Neuronal stem cell (in vitro differentiated cells): Measurements from ENCODE around the gene FOXN3.

Experiments
- DNase-seq: peaks from one replicate; pipeline ENCODE4 v3.0.0-alpha.2; 2013; ENCODE audit warnings: low spot score
- H2AFZ ChIP-seq: one replicate; pipeline ENCODE4 v1.6.1; 2013; ENCODE audit warnings: mild to moderate bottlenecking, low read length, inconsistent platforms
- H2AK5ac ChIP-seq: 2 replicates; pipeline ENCODE4 v1.6.1; 2013; ENCODE audit warnings: low read depth, mild to moderate bottlenecking, inconsistent platforms, low read length, moderate library complexity, mixed read lengths
- H2BK120ac ChIP-seq: 2 replicates; pipeline ENCODE4 v1.6.1; 2013; ENCODE audit warnings: low read depth, mild to moderate bottlenecking, inconsistent platforms, low read length, moderate library complexity, mixed read lengths
- H2BK12ac ChIP-seq: one replicate; pipeline ENCODE4 v1.6.1; 2013; ENCODE audit warnings: low read length, inconsistent platforms
- H2BK15ac ChIP-seq: 2 replicates; pipeline ENCODE4 v1.6.1; 2013; ENCODE audit warnings: mild to moderate bottlenecking, low read length, inconsistent platforms, mixed read lengths
- H2BK5ac ChIP-seq: one replicate; pipeline ENCODE4 v1.6.1; 2013; ENCODE audit warnings: inconsistent platforms, mild to moderate bottlenecking, low read length, moderate library complexity
- H3K14ac ChIP-seq: one replicate; pipeline ENCODE4 v1.6.1; 2013; ENCODE audit warnings: low read length, inconsistent platforms
- H3K18ac ChIP-seq: 2 replicates; pipeline ENCODE4 v1.6.1; 2013; ENCODE audit warnings: low read length, inconsistent platforms
- H3K23ac ChIP-seq: 2 replicates; pipeline ENCODE4 v1.6.1; 2013; ENCODE audit warnings: low read depth, mild to moderate bottlenecking, mixed read lengths, low read length, inconsistent platforms; ENCODE audit not compliant: poor library complexity
- H3K27ac ChIP-seq: replicated peaks from 3 replicates; pipeline ENCODE4 v1.5.1; 2013; ENCODE audit warnings: low read length, inconsistent platforms
- H3K27me3 ChIP-seq, 3 experiments: 2 replicates each; pipeline ENCODE4 v1.6.1; 2013; ENCODE audit warnings: low read length in 3 of 3, mild to moderate bottlenecking in 2 of 3, inconsistent platforms in 1 of 3, low read depth in 1 of 3, mixed read lengths in 1 of 3, moderate library complexity in 1 of 3; ENCODE audit not compliant: control insufficient read depth in 3 of 3, insufficient read depth in 3 of 3
- H3K36me3 ChIP-seq, 2 donors: replicated peaks in 1 of 2; 2 replicates each; pipeline ENCODE4 v1.6.1; 2013; ENCODE audit warnings: low read length in 2 of 2; ENCODE audit not compliant: control insufficient read depth in 2 of 2, insufficient read depth in 2 of 2
- H3K4ac ChIP-seq: 2 replicates; pipeline ENCODE4 v1.6.1; 2013; ENCODE audit warnings: inconsistent platforms, mild to moderate bottlenecking, low read length, moderate library complexity
- H3K4me1 ChIP-seq, 2 donors: 1 replicate in 1 of 2; 2 replicates in 1 of 2; pipeline ENCODE4 v1.6.1; 2013; ENCODE audit warnings: low read length in 2 of 2, low read depth in 1 of 2; ENCODE audit not compliant: control insufficient read depth in 2 of 2, insufficient read depth in 1 of 2
- H3K4me2 ChIP-seq: one replicate; pipeline ENCODE4 v1.6.1; 2013; ENCODE audit warnings: mild to moderate bottlenecking, low read length, inconsistent platforms; ENCODE audit not compliant: insufficient read depth, poor library complexity, severe bottlenecking
- H3K4me3 ChIP-seq, 2 donors: 2 replicates each; pipeline ENCODE4 v1.5.1; 2013; ENCODE audit warnings: low read length in 2 of 2, mild to moderate bottlenecking in 2 of 2, inconsistent platforms in 1 of 2, moderate library complexity in 1 of 2
- H3K79me1 ChIP-seq: one replicate; pipeline ENCODE4 v1.6.1; 2013; ENCODE audit warnings: low read depth, mild to moderate bottlenecking, inconsistent platforms, low read length, moderate library complexity
- H3K9ac ChIP-seq: one replicate; pipeline ENCODE4 v1.6.1; 2013; ENCODE audit warnings: mild to moderate bottlenecking, low read depth, low read length, inconsistent platforms; ENCODE audit not compliant: poor library complexity
- H3K9me3 ChIP-seq, 2 donors: replicated peaks in 1 of 2; 2 replicates each; pipeline versions ENCODE3 to v1.6.1; 2013; ENCODE audit warnings: low read length in 2 of 2, mild to moderate bottlenecking in 2 of 2, inconsistent platforms in 1 of 2, low read depth in 1 of 2, mixed read lengths in 1 of 2, moderate library complexity in 1 of 2; ENCODE audit not compliant: control insufficient read depth in 2 of 2, insufficient read depth in 1 of 2
- H4K8ac ChIP-seq: one replicate; pipeline ENCODE4 v1.6.1; 2013; ENCODE audit warnings: low read depth, mild to moderate bottlenecking, inconsistent platforms, low read length, moderate library complexity
- H4K91ac ChIP-seq: one replicate; pipeline ENCODE4 v1.6.1; 2013; ENCODE audit warnings: low read length, low read depth, mild to moderate bottlenecking, inconsistent platforms; ENCODE audit not compliant: poor library complexity
- WGBS, 2 donors: extraction: QIAGEN DNeasy Blood & Tissue Kit; methylation state at CpG; one replicate each; pipeline ENCODE4 v1.1.7; 2013; ENCODE audit warnings: missing lambda C conversion rate in 2 of 2, mixed read lengths in 1 of 2; ENCODE audit not compliant: insufficient read length in 2 of 2, insufficient replicate concordance in 1 of 2; ENCODE audit errors: extremely low coverage in 2 of 2; 5-methylcytosine and 5-hydroxymethylcytosine counted together

The FOXN3 gene

DNA sequence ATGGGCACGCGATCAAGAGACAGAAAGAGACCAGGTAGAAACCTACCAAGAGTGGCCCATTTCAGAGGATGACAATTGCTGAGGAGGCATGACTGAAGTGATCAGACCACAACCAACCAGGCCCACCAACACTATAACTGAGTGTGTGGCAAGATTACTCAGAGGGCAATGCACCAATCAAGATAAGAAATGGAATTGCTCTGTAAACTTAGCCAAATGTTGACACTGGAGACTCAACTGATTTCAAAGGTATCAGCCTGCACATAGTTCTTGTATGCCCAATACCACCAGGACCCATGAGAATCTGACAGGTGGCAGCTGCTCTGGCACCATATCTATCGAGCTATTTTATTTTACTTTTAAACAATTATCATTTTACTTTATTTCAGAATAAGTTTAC is 128.9 kb downstream of the FOXN3 start:
- DNase-seq, result no peak
- Histone ChIP-seq H3K9ac (no peak overlapping the region), H3K36me3 (peaks cover 0 to 4% of the 10 kb centered on the region in 2 donors), H2AFZ (no peak overlapping the region), H2BK5ac (no peak overlapping the region), H2AK5ac (no peak overlapping the region), H4K8ac (no peak overlapping the region), H3K4ac (no peak overlapping the region), H3K4me1 (peaks cover 0 to 8% of the 10 kb centered on the region in 2 donors), H3K27me3 (peaks cover 0 to 2% (median 0%) of the 10 kb centered on the region in 3 experiments), H2BK15ac (no peak overlapping the region), H2BK12ac (no peak overlapping the region), H3K18ac (no peak overlapping the region), H3K4me2 (no peak overlapping the region), H3K9me3 (no peaks in the 10 kb centered on the region), H2BK120ac (no peak overlapping the region), H3K14ac (no peak overlapping the region), H3K27ac (no peak overlapping the region), H3K79me1 (peaks cover 2% of the 10 kb centered on the region), H4K91ac (no peak overlapping the region), H3K4me3 (no peak overlapping the region), H3K23ac (no peak overlapping the region)
- no CpG with 5 or more reads among the region's 3 CpGs for WGBS, 2 donors

DNA sequence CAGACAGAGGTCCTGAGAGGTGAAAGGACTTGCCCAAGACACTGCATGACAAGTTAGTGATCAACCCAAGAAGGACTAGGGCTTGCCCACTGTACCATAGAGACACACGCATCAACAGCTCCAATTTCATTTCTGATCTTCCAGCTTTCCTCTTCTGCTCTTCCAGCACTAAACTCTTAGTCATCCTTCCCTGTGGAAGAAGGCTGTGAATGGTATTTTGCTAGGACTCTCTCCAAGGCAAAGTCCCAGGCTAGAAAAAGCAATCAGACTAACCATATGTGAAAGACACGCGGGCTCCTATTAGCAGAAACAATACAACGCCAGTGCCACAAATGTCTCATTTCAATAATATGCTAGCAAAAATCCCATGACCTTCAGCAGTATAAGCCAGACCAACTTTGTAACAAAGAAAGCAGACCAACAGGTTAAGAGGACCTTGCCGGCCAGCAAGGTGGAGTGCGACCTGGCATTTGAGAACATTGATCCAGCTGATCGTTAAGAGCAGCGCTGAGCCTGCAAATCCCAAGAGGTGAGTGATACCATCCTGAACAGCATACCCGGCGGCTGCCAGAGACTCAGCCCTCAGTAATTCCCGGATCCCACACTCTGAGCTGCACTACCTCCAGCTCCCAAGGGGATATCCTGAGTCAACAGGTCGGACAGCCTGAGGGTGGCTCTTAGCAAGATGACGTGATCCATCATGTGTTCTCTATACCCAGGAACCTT is 132.5 kb downstream of the FOXN3 start:
- Histone ChIP-seq H3K4me3 (no peak overlapping the region), H3K36me3 (peaks cover 2 to 17% of the 10 kb centered on the region in 2 donors), H3K23ac (no peak overlapping the region), H3K4me2 (no peak overlapping the region), H2BK5ac (no peak overlapping the region), H3K14ac (no peak overlapping the region), H3K4me1 (no peaks in the 10 kb centered on the region), H4K91ac (no peak overlapping the region), H2BK12ac (no peak overlapping the region), H3K18ac (no peak overlapping the region), H3K9me3 (no peaks in the 10 kb centered on the region), H3K79me1 (peaks cover 2% of the 10 kb centered on the region), H3K27ac (no peak overlapping the region), H3K9ac (no peak overlapping the region), H2AK5ac (no peak overlapping the region), H2BK120ac (no peak overlapping the region), H3K27me3 (peaks cover 0 to 2% (median 0%) of the 10 kb centered on the region in 3 experiments), H2AFZ (no peak overlapping the region), H4K8ac (no peak overlapping the region), H2BK15ac (no peak overlapping the region), H3K4ac (no peak overlapping the region)
- DNase-seq, result no peak
- WGBS, 2 donors, result no CpG with 5 or more reads among the region's 13 CpGs

DNA sequence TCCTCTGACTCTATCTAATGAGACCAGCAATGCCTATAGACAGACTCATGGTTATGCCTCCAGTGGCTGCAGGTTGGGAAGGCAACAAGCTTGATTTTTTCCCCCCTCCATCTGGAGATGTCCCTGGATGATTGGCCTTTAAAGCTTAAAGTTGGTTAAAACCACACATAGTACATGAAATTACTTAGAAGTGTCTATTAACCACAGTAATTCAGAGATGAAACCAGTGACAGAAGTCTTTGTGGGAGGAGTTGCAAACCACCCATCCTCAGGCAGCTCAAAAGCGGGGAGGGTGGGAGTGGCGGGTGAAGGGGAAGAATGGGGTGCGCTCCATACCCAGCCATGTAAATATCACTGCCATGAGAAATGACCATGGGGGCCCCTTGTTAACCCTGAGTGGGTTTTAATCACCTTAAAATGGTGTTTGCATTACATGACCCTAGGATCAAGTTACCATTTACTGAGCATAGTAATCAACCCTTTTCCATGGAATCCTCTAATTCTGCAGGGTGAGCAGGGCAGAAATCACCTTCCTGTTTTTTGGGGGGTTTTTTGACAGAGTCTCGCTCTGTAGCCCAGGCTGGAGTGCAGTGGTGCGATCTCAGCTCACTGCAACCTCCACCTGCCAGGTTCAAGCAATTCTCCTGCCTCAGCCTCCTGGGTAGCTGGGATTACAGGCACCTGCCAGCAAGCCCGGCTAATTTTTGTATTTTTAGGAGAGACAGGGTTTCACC is 133.5 kb downstream of the FOXN3 start:
- no peak overlapping the region for H2BK120ac ChIP-seq
- H3K18ac ChIP-seq, result no peak overlapping the region
- no peak overlapping the region for H3K23ac ChIP-seq
- H3K14ac ChIP-seq, result no peak overlapping the region
- no peak overlapping the region for H2BK5ac ChIP-seq
- H4K8ac ChIP-seq, result no peak overlapping the region
- peaks cover 2% of the 10 kb centered on the region for H3K79me1 ChIP-seq
- no peak overlapping the region for H3K27ac ChIP-seq
- no peak overlapping the region for H2BK15ac ChIP-seq
- H3K4ac ChIP-seq, result no peak overlapping the region
- no peak overlapping the region for H2AFZ ChIP-seq
- H4K91ac ChIP-seq, result no peak overlapping the region
- no peak overlapping the region for H2AK5ac ChIP-seq
- WGBS, 2 donors, result no CpG with 5 or more reads among the region's 6 CpGs
- H3K9me3 ChIP-seq, result no peaks in the 10 kb centered on the region
- H2BK12ac ChIP-seq, result no peak overlapping the region
- DNase-seq, result no peak
- peaks cover 0 to 2% (median 0%) of the 10 kb centered on the region in 3 experiments for H3K27me3 ChIP-seq
- no peaks in the 10 kb centered on the region for H3K4me1 ChIP-seq
- H3K4me3 ChIP-seq, result no peak overlapping the region
- peaks cover 2 to 17% of the 10 kb centered on the region in 2 donors for H3K36me3 ChIP-seq
- no peak overlapping the region for H3K4me2 ChIP-seq
- H3K9ac ChIP-seq, result no peak overlapping the region

DNA sequence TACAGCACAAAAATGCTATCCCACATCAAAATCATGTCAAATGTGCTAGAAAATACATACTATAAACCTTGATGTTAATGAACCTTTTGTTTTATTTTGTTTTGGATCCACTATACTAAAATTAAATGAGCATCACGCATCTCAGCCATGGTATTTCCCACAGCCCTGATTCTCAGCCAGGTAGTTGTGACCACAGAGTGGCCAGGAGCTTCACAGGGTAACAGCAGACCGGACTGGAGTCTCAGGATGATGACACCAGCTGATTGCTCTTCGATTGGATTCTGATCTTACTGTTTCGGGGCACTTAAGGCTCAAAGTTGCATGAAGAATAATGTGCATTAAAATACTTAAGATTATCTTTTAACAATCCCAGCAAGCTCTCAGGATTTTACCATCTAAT is 134.8 kb downstream of the FOXN3 start:
- no CpG with 5 or more reads among the region's 4 CpGs for WGBS, 2 donors
- no peak overlapping the region for H3K4me2 ChIP-seq
- no peak for DNase-seq
- H3K27me3 ChIP-seq, result peaks cover 0 to 2% (median 0%) of the 10 kb centered on the region in 3 experiments
- no peak overlapping the region for H3K14ac ChIP-seq
- H2BK120ac ChIP-seq, result no peak overlapping the region
- no peak overlapping the region for H2BK15ac ChIP-seq
- H3K23ac ChIP-seq, result no peak overlapping the region
- no peak overlapping the region for H3K4ac ChIP-seq
- H3K9ac ChIP-seq, result no peak overlapping the region
- H2AFZ ChIP-seq, result no peak overlapping the region
- H4K8ac ChIP-seq, result no peak overlapping the region
- H4K91ac ChIP-seq, result no peak overlapping the region
- H3K4me1 ChIP-seq, result peaks cover 0 to 4% of the 10 kb centered on the region in 2 donors
- H3K9me3 ChIP-seq, result no peaks in the 10 kb centered on the region
- no peak overlapping the region for H2BK12ac ChIP-seq
- no peak overlapping the region for H2AK5ac ChIP-seq
- H3K36me3 ChIP-seq, result peaks cover 2 to 17% of the 10 kb centered on the region in 2 donors
- no peak overlapping the region for H3K27ac ChIP-seq
- no peak overlapping the region for H3K18ac ChIP-seq
- H3K4me3 ChIP-seq, result no peak overlapping the region
- peaks cover 2% of the 10 kb centered on the region for H3K79me1 ChIP-seq
- H2BK5ac ChIP-seq, result no peak overlapping the region
